Measurements from ENCODE around the gene CDK18.

CDK18 gene

DNA sequence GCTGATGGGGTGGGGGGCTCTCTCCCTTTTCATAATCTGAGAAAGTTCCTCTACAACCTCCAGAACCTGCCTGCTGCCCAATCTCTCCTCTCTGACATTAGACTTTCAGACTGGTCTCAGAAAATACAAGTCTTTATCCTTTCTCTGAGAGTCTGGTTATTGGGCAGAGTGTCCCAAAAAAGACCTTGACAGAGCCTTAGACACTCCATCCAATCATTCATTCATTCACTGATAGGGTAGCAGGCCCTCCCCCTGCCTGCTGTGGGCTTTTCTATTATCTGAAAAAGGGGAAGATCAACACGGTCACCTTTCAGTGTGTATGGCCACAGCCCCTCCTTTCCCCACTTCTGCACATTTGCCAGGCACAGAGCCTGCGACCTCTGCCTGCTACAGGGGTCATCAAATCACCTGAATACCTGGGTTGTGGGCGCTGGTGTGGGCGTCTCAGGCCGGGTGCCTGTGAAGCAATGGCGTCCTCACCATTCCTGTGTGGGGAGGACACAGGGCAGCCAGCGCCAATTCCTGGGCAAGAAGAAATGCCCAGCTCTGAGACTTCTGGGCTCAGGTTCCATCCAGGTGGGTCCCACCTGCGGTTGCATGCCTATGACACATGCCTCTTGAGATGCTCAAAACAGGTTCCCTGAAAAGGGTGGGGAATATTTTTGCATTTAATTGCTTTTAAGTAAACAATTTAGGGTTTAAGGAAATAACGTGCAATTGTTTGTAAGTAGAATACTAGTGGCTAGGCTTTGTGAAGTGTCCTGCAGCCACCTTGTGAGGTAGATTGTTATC, 74.5 kb downstream of the CDK18 start:
- no peaks in the 10 kb centered on the region for H4K20me1 ChIP-seq (ENCODE audit: insufficient read depth, low read length)
- H3K36me3 ChIP-seq (replicated peaks; ENCODE audit: low read depth, low read length): no peaks in the 10 kb centered on the region
- no peaks in the 10 kb centered on the region for H3K9me3 ChIP-seq (ENCODE audit: insufficient read depth, low read length)
- H2AFZ ChIP-seq (ENCODE audit: low read depth, low read length): no peak overlapping the region
- H3K27me3 ChIP-seq (ENCODE audit: low read depth, low read length): peaks cover 62% of the 10 kb centered on the region
- no peak overlapping the region for H3K4me2 ChIP-seq (ENCODE audit: low read length)
- no peaks in the 10 kb centered on the region for H3K79me2 ChIP-seq (ENCODE audit: low read length)
- no peak overlapping the region for H3K4me3 ChIP-seq (ENCODE audit: low read length)
- TF ChIP-seq, protein P1, sequence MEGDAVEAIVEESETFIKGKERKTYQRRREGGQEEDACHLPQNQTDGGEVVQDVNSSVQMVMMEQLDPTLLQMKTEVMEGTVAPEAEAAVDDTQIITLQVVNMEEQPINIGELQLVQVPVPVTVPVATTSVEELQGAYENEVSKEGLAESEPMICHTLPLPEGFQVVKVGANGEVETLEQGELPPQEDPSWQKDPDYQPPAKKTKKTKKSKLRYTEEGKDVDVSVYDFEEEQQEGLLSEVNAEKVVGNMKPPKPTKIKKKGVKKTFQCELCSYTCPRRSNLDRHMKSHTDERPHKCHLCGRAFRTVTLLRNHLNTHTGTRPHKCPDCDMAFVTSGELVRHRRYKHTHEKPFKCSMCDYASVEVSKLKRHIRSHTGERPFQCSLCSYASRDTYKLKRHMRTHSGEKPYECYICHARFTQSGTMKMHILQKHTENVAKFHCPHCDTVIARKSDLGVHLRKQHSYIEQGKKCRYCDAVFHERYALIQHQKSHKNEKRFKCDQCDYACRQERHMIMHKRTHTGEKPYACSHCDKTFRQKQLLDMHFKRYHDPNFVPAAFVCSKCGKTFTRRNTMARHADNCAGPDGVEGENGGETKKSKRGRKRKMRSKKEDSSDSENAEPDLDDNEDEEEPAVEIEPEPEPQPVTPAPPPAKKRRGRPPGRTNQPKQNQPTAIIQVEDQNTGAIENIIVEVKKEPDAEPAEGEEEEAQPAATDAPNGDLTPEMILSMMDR (IDR thresholded peaks at IDR 0.05; ENCODE audit: low read depth, low read length): no peak
- TF ChIP-seq EZH2phosphoT487 (IDR thresholded peaks at IDR 0.05; ENCODE audit: low read depth): no peak
- H3K4me1 ChIP-seq (ENCODE audit: low read length): no peaks in the 10 kb centered on the region
- no peak overlapping the region for H3K9ac ChIP-seq (ENCODE audit: low read length)
- H3K27ac ChIP-seq (ENCODE audit: low read length): no peak overlapping the region

DNA sequence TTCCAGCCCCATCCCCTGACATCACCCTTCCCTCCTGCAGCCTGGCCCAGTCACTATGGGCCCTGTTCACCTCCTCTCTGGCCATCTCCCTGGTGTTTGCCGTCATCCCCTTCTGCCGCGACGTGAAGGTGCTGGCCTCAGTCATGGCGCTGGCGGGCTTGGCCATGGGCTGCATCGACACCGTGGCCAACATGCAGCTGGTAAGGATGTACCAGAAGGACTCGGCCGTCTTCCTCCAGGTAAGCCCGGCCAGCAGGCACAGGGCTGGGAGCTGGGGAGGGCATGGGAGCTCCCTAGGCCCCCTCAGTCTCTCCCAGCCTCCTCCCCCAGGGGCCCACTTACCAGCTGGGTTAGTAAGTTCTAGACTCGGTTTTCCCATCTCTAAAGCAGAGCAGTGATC, 75.2 kb downstream of the CDK18 start:
- Histone ChIP-seq H3K79me2 (ENCODE audit: low read length) (no peaks in the 10 kb centered on the region), H3K4me3 (ENCODE audit: low read length) (no peak overlapping the region), H2AFZ (ENCODE audit: low read depth, low read length) (no peak overlapping the region), H4K20me1 (ENCODE audit: insufficient read depth, low read length) (no peaks in the 10 kb centered on the region), H3K27ac (ENCODE audit: low read length) (no peak overlapping the region), H3K4me2 (ENCODE audit: low read length) (no peak overlapping the region), H3K9ac (ENCODE audit: low read length) (no peak overlapping the region), H3K4me1 (ENCODE audit: low read length) (no peaks in the 10 kb centered on the region), H3K36me3 (replicated peaks; ENCODE audit: low read depth, low read length) (no peaks in the 10 kb centered on the region), H3K27me3 (ENCODE audit: low read depth, low read length) (peaks cover 57% of the 10 kb centered on the region), H3K9me3 (ENCODE audit: insufficient read depth, low read length) (no peaks in the 10 kb centered on the region)
- no peak for TF ChIP-seq EZH2phosphoT487 (IDR thresholded peaks at IDR 0.05; ENCODE audit: low read depth)
- TF ChIP-seq, protein P1 (IDR thresholded peaks at IDR 0.05; ENCODE audit: low read depth, low read length): no peak

DNA sequence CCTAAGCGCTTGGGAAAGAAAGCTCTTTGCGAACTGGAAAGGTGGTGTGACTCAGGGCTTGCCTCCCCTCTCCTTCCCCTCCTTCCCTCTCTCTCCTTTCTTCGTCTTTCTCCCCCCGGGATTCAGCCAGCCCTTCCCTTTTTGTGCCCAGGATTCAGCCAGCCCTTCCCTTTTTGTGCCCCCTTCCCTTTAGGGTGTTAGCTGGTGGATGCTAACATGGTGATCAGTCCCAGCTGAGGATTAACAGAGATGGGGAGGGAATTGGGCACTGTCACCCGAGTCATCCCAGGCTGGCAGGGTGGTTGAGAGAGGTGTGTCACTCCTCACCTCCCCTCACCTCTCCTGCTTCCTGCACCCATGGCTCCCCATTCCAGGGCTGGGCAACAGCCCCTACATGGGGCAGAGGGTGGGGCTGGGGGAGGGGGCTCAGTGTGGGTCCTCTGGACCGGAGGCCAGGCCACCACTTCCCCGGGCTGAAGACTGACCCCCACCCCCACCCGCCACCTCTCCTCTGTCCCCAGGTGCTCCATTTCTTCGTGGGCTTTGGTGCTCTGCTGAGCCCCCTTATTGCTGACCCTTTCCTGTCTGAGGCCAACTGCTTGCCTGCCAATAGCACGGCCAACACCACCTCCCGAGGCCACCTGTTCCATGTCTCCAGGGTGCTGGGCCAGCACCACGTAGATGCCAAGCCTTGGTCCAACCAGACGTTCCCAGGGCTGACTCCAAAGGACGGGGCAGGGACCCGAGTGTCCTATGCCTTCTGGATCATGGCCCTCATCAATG, 75.9 kb downstream of the CDK18 start:
- no peaks in the 10 kb centered on the region for H3K9me3 ChIP-seq (ENCODE audit: insufficient read depth, low read length)
- no peaks in the 10 kb centered on the region for H3K4me1 ChIP-seq (ENCODE audit: low read length)
- peaks cover 52% of the 10 kb centered on the region for H3K27me3 ChIP-seq (ENCODE audit: low read depth, low read length)
- no peak overlapping the region for H3K9ac ChIP-seq (ENCODE audit: low read length)
- no peaks in the 10 kb centered on the region for H4K20me1 ChIP-seq (ENCODE audit: insufficient read depth, low read length)
- no peak overlapping the region for H2AFZ ChIP-seq (ENCODE audit: low read depth, low read length)
- H3K4me2 ChIP-seq (ENCODE audit: low read length): no peak overlapping the region
- TF ChIP-seq EZH2phosphoT487 (IDR thresholded peaks at IDR 0.05; ENCODE audit: low read depth): no peak
- TF ChIP-seq, protein P1 (IDR thresholded peaks at IDR 0.05; ENCODE audit: low read depth, low read length): no peak
- H3K79me2 ChIP-seq (ENCODE audit: low read length): no peaks in the 10 kb centered on the region
- H3K36me3 ChIP-seq (replicated peaks; ENCODE audit: low read depth, low read length): no peaks in the 10 kb centered on the region
- no peak overlapping the region for H3K4me3 ChIP-seq (ENCODE audit: low read length)
- no peak overlapping the region for H3K27ac ChIP-seq (ENCODE audit: low read length)

DNA sequence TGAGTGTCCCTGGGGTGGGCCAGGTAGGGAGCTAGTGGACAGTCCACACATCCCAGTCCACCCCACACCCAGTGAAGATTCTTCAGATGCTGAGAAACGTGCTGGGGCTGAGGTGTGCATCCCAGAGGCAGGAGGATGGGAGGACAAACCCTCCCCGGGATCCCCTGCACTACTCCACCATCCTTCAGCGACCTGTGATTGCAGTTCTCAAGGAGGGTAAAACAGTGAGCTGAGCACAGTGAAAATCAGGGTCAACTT, 76.4 kb downstream of the CDK18 start:
- no peak overlapping the region for H3K4me3 ChIP-seq (ENCODE audit: low read length)
- no peak overlapping the region for H3K9ac ChIP-seq (ENCODE audit: low read length)
- no peaks in the 10 kb centered on the region for H3K36me3 ChIP-seq (replicated peaks; ENCODE audit: low read depth, low read length)
- no peak overlapping the region for H3K4me2 ChIP-seq (ENCODE audit: low read length)
- H4K20me1 ChIP-seq (ENCODE audit: insufficient read depth, low read length): no peaks in the 10 kb centered on the region
- no peak overlapping the region for H2AFZ ChIP-seq (ENCODE audit: low read depth, low read length)
- TF ChIP-seq, protein P1 (IDR thresholded peaks at IDR 0.05; ENCODE audit: low read depth, low read length): no peak
- TF ChIP-seq EZH2phosphoT487 (IDR thresholded peaks at IDR 0.05; ENCODE audit: low read depth): no peak
- no peaks in the 10 kb centered on the region for H3K79me2 ChIP-seq (ENCODE audit: low read length)
- no peaks in the 10 kb centered on the region for H3K4me1 ChIP-seq (ENCODE audit: low read length)
- no peak overlapping the region for H3K27ac ChIP-seq (ENCODE audit: low read length)
- H3K27me3 ChIP-seq (ENCODE audit: low read depth, low read length): peaks cover 51% of the 10 kb centered on the region
- H3K9me3 ChIP-seq (ENCODE audit: insufficient read depth, low read length): no peaks in the 10 kb centered on the region

Data from OCI-LY3 (cell line).